Measurements from ENCODE around the gene MDFI. TPM values are rescaled to one million over a fixed set of nuclear protein-coding genes. Genes with fewer than 3 reads are reported as not detected.

The MDFI gene
- total RNA-seq, 4 donors from 2014 or later = 0.83 to 4.6 (median 3.5) TPM

GRCh38 chr6:41670703-41671360 lies 32.6 kb downstream of the MDFI start:
- intact Hi-C loops (cut with DNase I) = no loop called here
- DNase-seq (ENCODE audit: extremely low spot score) = no peak
- Histone ChIP-seq H3K36me3 (no peaks in the 10 kb centered on the region), H3K4me3 (no peak overlapping the region), H3K4me1 (no peaks in the 10 kb centered on the region), H3K27me3 (peaks cover 0 to 25% (median 0%) of the 10 kb centered on the region in 4 donors), H3K9me3 (peaks cover 0 to 6% (median 0%) of the 10 kb centered on the region in 4 donors), H3K27ac (replicated peaks in 1 of 4) (no peak overlapping the region)
- TF ChIP-seq POLR2A (IDR thresholded peaks at IDR 0.05; ENCODE audit: low read depth) (no peak), EP300 (IDR thresholded peaks at IDR 0.05) (no peak), CTCF (IDR thresholded peaks at IDR 0.05) (no peak), POLR2AphosphoS5 (IDR thresholded peaks at IDR 0.05) (no peak)
- 78% methylated on average over 9 of the region's 9 CpGs for WGBS

DNA sequence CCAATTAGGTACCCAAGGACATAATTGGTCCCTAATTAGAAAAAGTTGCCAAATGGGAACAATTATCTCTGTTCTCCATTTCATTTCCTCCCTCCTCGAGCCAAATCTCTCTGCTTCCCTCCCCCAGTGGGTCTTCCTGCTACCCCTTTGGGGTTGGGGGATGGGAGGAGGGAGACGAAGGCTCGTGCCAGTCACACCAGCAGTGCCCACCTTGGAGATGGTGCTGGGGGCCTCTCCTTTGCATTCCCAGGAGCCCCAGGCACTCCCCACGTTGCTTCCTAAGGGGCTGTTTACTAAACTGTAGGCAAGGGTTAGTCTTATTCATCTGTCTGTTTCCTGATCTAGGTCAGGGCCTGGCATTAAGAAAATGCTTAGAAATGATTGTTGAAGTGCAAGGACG lies 33.1 kb downstream of the MDFI start:
- Histone ChIP-seq H3K36me3 (no peaks in the 10 kb centered on the region), H3K4me3 (no peak overlapping the region), H3K9me3 (peaks cover 0 to 6% (median 0%) of the 10 kb centered on the region in 4 donors), H3K27me3 (peaks cover 0 to 25% (median 0%) of the 10 kb centered on the region in 4 donors), H3K27ac (replicated peaks in 1 of 4) (no peak overlapping the region), H3K4me1 (no peaks in the 10 kb centered on the region)
- intact Hi-C loops (cut with DNase I) = no loop called here
- no peak for DNase-seq (ENCODE audit: extremely low spot score)
- TF ChIP-seq CTCF (IDR thresholded peaks at IDR 0.05) (no peak), POLR2AphosphoS5 (IDR thresholded peaks at IDR 0.05) (no peak), EP300 (IDR thresholded peaks at IDR 0.05) (no peak), POLR2A (IDR thresholded peaks at IDR 0.05; ENCODE audit: low read depth) (no peak)
- 56% methylated on average over 5 of the region's 5 CpGs for WGBS

GRCh38 chr6:41672016-41672415 lies 33.7 kb downstream of the MDFI start:
- Histone ChIP-seq H3K36me3 (no peaks in the 10 kb centered on the region), H3K4me1 (no peaks in the 10 kb centered on the region), H3K4me3 (no peak overlapping the region), H3K27me3 (peaks cover 0 to 30% (median 0%) of the 10 kb centered on the region in 4 donors), H3K27ac (replicated peaks in 1 of 4) (no peak overlapping the region), H3K9me3 (peaks cover 0 to 6% (median 0%) of the 10 kb centered on the region in 4 donors)
- TF ChIP-seq POLR2A (IDR thresholded peaks at IDR 0.05; ENCODE audit: low read depth) (no peak), CTCF (IDR thresholded peaks at IDR 0.05) (no peak), EP300 (IDR thresholded peaks at IDR 0.05) (no peak), POLR2AphosphoS5 (IDR thresholded peaks at IDR 0.05) (no peak)
- 87% methylated on average over 7 of the region's 7 CpGs for WGBS
- intact Hi-C loops (cut with DNase I) = no loop called here
- DNase-seq (ENCODE audit: extremely low spot score) = no peak

DNA sequence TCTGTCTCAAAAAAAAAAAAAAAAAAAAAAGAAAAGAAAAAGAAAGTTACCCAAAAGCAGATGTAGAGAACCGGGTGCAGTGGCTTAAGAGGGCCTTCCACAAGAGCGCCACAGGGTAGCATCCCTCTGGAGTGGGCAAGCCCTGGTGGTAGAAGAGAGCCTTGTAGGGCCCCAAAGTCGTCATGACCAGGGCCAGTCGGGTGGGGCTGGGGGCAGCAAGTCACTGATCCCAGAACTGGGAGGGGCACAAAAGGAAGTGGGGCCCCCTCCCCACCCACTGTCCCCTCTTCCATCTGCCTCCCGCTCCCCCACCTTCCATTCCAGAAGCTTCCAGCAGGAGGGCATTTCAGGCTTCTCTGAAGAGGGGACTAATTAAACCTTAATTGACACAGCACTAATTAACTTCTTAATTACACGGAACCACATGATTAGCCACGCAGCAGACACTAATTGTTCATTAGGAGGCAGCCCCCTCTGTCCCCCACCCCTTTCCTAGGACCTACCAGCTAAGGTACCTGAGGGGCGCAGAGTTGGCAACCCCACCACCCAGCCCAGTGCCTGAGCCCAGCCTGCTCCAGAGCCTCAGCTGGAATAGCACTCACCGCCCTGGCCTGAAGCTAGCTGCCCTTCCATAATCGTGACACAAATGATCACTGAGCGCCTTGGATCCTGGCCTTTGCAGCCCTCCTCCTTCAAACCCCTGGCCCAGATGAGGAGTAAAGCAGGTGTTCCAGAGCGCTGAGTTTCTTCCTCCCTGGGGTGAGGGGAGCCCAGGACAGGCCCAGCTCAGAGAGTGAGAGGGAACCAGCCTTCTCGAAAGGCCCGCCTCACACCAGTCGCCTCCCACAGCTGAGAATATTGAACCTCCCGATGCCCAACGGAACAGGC lies 34.8 kb downstream of the MDFI start:
- Histone ChIP-seq H3K4me1 (no peaks in the 10 kb centered on the region), H3K27ac (replicated peaks in 1 of 4) (no peak overlapping the region), H3K27me3 (peaks cover 0 to 41% (median 0%) of the 10 kb centered on the region in 4 donors), H3K4me3 (no peak overlapping the region), H3K36me3 (no peaks in the 10 kb centered on the region), H3K9me3 (peaks cover 0 to 6% (median 0%) of the 10 kb centered on the region in 4 donors)
- intact Hi-C loops (cut with DNase I) = no loop called here
- TF ChIP-seq POLR2AphosphoS5 (IDR thresholded peaks at IDR 0.05) (no peak), POLR2A (IDR thresholded peaks at IDR 0.05; ENCODE audit: low read depth) (no peak), EP300 (IDR thresholded peaks at IDR 0.05) (no peak)
- DNase-seq (ENCODE audit: extremely low spot score) = no peak
- WGBS = 88% methylated on average over 16 of the region's 17 CpGs

DNA sequence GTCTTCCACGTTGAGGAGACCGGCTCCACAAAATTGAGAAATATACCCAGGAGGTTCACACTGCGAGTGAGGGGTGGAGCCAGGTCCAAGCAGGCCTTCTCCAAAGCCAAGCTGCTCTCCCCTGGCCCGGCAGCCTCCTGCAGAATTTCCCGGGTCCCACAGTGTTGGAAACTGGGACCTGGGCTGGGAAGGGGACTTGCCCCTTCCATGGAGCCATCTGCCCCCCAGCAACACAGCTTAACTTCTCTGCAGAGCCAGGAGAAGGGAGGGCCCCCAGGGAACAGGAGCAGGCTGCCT lies 35.4 kb downstream of the MDFI start:
- intact Hi-C loops (cut with DNase I) = no loop called here
- DNase-seq (ENCODE audit: extremely low spot score) = no peak

More for the DNA sequence above, 35.4 kb downstream of the MDFI start:
- no peaks in the 10 kb centered on the region for H3K4me1 ChIP-seq
- TF ChIP-seq POLR2A (IDR thresholded peaks at IDR 0.05; ENCODE audit: low read depth) = no peak
- no peak for TF ChIP-seq POLR2AphosphoS5 (IDR thresholded peaks at IDR 0.05)
- no peak for TF ChIP-seq EP300 (IDR thresholded peaks at IDR 0.05)
- no peak for TF ChIP-seq CTCF (IDR thresholded peaks at IDR 0.05)
- peaks cover 0 to 6% (median 0%) of the 10 kb centered on the region in 4 donors for H3K9me3 ChIP-seq
- H3K27ac ChIP-seq (replicated peaks in 1 of 4) = no peak overlapping the region
- no peak overlapping the region for H3K4me3 ChIP-seq
- 69% methylated on average over 5 of the region's 5 CpGs for WGBS
- H3K27me3 ChIP-seq = peaks cover 0 to 46% (median 0%) of the 10 kb centered on the region in 4 donors
- no peaks in the 10 kb centered on the region for H3K36me3 ChIP-seq

Measured in esophagus muscularis mucosa (tissue), 4 donors.